ENCODE data around the gene HBEGF.

Gene HBEGF

GRCh38 chr5:140371356-140372151, 25.2 kb upstream of the HBEGF start:
- Histone ChIP-seq H3K27ac (replicated peaks) (no peak overlapping the region), H3K4me3 (replicated peaks; ENCODE audit: insufficient read depth, low read length) (no peak overlapping the region), H3K27me3 (ENCODE audit: insufficient read depth, poor library complexity, severe bottlenecking) (no peaks in the 10 kb centered on the region)
- DNase-seq (ENCODE audit: low read depth in 1 of 2, low spot score in 1 of 2), result no peak
- TF ChIP-seq GABPA (IDR thresholded peaks at IDR 0.05; ENCODE audit: low read depth) (no peak), SPI1 (IDR thresholded peaks at IDR 0.05; ENCODE audit: borderline replicate concordance, low read depth) (no peak), CTCF (IDR thresholded peaks at IDR 0.05; ENCODE audit: insufficient read depth, low read length) (no peak), POLR2AphosphoS5 (IDR thresholded peaks at IDR 0.05; ENCODE audit: low read depth) (no peak)
- TF ChIP-seq, protein P1, sequence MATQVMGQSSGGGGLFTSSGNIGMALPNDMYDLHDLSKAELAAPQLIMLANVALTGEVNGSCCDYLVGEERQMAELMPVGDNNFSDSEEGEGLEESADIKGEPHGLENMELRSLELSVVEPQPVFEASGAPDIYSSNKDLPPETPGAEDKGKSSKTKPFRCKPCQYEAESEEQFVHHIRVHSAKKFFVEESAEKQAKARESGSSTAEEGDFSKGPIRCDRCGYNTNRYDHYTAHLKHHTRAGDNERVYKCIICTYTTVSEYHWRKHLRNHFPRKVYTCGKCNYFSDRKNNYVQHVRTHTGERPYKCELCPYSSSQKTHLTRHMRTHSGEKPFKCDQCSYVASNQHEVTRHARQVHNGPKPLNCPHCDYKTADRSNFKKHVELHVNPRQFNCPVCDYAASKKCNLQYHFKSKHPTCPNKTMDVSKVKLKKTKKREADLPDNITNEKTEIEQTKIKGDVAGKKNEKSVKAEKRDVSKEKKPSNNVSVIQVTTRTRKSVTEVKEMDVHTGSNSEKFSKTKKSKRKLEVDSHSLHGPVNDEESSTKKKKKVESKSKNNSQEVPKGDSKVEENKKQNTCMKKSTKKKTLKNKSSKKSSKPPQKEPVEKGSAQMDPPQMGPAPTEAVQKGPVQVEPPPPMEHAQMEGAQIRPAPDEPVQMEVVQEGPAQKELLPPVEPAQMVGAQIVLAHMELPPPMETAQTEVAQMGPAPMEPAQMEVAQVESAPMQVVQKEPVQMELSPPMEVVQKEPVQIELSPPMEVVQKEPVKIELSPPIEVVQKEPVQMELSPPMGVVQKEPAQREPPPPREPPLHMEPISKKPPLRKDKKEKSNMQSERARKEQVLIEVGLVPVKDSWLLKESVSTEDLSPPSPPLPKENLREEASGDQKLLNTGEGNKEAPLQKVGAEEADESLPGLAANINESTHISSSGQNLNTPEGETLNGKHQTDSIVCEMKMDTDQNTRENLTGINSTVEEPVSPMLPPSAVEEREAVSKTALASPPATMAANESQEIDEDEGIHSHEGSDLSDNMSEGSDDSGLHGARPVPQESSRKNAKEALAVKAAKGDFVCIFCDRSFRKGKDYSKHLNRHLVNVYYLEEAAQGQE (IDR thresholded peaks at IDR 0.05; ENCODE audit: insufficient replicate concordance, low read depth), result no peak

DNA sequence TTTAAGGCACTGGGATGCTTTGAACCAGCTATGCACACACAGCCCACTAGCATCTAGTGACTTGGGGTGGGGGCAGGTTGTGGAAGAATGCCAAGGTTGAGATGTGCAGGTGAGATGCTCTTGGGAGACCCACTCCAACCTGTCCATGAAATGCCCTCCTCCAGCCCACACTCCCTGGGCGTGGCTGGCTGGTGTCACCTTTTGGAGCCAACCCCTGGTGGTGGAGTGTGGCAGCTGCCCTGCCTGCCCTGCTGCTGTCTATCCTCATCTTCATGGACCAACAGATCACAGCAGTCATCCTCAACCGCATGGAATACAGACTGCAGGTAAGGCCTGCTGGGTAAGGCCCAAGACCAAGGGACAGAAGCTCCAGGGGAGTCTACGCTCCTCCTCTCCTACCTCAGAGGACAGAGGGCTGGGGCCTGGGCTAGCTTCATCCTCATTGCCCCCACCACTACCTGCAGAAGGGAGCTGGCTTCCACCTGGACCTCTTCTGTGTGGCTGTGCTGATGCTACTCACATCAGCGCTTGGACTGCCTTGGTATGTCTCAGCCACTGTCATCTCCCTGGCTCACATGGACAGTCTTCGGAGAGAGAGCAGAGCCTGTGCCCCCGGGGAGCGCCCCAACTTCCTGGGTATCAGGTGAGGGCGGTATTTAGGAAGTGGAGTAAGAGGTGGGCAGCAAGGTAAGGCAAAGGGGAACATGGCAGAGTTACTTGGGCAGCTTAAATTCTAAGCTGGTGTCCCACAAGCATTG, 21.0 kb upstream of the HBEGF start:
- no peak for TF ChIP-seq SPI1 (IDR thresholded peaks at IDR 0.05; ENCODE audit: borderline replicate concordance, low read depth)
- no peak for TF ChIP-seq GABPA (IDR thresholded peaks at IDR 0.05; ENCODE audit: low read depth)
- TF ChIP-seq POLR2AphosphoS5 (IDR thresholded peaks at IDR 0.05; ENCODE audit: low read depth), result no peak
- TF ChIP-seq CTCF (IDR thresholded peaks at IDR 0.05; ENCODE audit: insufficient read depth, low read length), result no peak
- TF ChIP-seq, protein P1 (IDR thresholded peaks at IDR 0.05; ENCODE audit: insufficient replicate concordance, low read depth), result no peak
- no peaks in the 10 kb centered on the region for H3K27me3 ChIP-seq (ENCODE audit: insufficient read depth, poor library complexity, severe bottlenecking)
- no peak for DNase-seq (ENCODE audit: low read depth in 1 of 2, low spot score in 1 of 2)
- no peak overlapping the region for H3K27ac ChIP-seq (replicated peaks)
- no peak overlapping the region for H3K4me3 ChIP-seq (replicated peaks; ENCODE audit: insufficient read depth, low read length)

- H3K4me3 ChIP-seq (replicated peaks; ENCODE audit: insufficient read depth, low read length), result no peak overlapping the region
- DNase-seq (ENCODE audit: low read depth in 1 of 2, low spot score in 1 of 2), result no peak
- H3K27me3 ChIP-seq (ENCODE audit: insufficient read depth, poor library complexity, severe bottlenecking), result no peaks in the 10 kb centered on the region
- TF ChIP-seq, protein P1 (IDR thresholded peaks at IDR 0.05; ENCODE audit: insufficient replicate concordance, low read depth), result no peak
- TF ChIP-seq CTCF (IDR thresholded peaks at IDR 0.05; ENCODE audit: insufficient read depth, low read length) (no peak), SPI1 (IDR thresholded peaks at IDR 0.05; ENCODE audit: borderline replicate concordance, low read depth) (no peak), POLR2AphosphoS5 (IDR thresholded peaks at IDR 0.05; ENCODE audit: low read depth) (no peak), GABPA (IDR thresholded peaks at IDR 0.05; ENCODE audit: low read depth) (no peak)
- H3K27ac ChIP-seq (replicated peaks), result no peak overlapping the region
These were observed 20.3 kb upstream of the HBEGF start for GRCh38 chr5:140366589-140367255.

Data from HL-60 (cell line).